Measurements from ENCODE around the gene ARF3.

Gene ARF3

DNA sequence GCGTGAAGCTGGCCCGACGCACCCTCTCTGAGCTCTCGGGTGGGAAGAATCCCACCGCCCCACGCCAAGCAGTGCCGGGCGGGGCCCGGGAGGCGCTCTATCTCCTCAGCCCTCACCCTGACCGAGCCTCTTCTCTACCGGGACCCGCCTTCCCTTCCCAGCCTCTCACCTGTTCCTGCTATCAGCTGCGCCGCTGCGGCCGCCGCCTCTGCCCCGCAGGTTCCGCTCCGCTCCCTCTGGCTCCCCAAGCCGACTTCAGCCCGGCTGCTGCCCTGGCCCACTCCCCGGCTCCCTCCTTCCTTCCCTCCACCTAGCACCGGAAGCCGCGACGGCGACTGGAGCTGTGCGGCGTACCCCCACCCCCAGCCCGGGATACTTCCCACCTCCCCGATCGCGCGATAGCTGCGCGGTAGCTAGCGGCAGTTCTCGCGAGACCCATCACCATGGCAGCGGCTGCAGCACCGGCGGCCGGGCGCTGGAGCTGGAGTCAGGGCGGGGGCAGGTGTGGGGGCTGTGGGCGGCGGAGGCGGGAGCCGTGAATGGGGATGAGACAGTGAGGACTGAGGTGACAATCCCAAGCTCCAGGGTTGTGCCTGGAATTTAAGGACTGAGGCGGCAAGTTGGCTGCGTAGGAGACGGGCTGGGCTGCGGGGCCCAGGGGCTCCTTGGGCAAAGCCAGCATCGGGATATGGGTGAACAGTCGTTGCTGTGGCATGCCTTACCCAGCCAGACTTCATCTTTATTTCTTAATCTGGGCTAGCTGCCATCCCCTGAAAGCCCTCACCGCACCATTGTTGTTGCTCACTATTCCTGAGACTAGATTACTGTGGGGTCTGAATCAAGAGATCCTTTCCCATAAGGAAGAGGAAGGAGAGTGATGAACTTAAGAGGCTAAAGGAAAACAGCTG is at the start of gene ARF3:
Gene ARF3 (minus strand): TSS at position 347 of the 908 bp plus-strand sequence. CDS start 16,392 bp downstream, outside the sequence.
- H3K27ac ChIP-seq (ENCODE audit: low read depth, low read length), result peak within 1 kb of the TSS; percentile 88
- H3K27me3 ChIP-seq (ENCODE audit: control insufficient read depth in 1 of 2, insufficient read depth in 2 of 2, low read length in 2 of 2), result no peaks in the 10 kb centered on the region
- H3K36me3 ChIP-seq (ENCODE audit: insufficient read depth, low read length), result no peaks in the 10 kb centered on the region
- no peaks in the 10 kb centered on the region for H3K9me3 ChIP-seq (ENCODE audit: low read length)
- peak within 1 kb of the TSS; percentile 66 for H3K9ac ChIP-seq (ENCODE audit: low read length)
- H3K4me3 ChIP-seq (ENCODE audit: low read depth in 1 of 2, low read length in 2 of 2), result peak within 1 kb of the TSS; percentile 92 to 94
- peaks cover 18% of the 10 kb centered on the region for H3K4me1 ChIP-seq (ENCODE audit: insufficient read depth, low read length)

DNA sequence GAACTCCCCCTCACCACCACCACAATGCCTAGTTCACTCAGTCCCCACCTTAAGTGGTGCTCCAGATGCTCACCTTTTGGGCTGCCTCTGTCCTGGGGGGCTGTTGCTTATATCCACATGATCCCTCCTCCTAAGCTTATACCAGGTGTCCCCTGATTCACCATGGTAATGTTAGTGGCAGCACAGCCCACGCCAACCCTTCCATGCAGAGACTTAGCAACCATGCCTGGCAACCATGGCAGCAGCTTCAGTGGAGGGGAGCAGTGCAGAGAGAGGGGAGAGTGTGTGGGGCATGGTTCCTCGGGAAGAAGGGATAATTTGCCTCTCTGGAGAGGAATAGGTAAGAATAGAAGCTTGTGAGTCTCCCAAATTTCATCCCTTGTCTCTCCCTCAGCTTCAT is 43.1 kb upstream of the ARF3 start:
- Histone ChIP-seq H3K27me3 (ENCODE audit: control insufficient read depth in 1 of 2, insufficient read depth in 2 of 2, low read length in 2 of 2) (peaks cover 27 to 73% of the 10 kb centered on the region in 2 donors), H3K4me3 (ENCODE audit: low read depth in 1 of 2, low read length in 2 of 2) (no peak overlapping the region), H3K9ac (ENCODE audit: low read length) (no peak overlapping the region), H3K9me3 (ENCODE audit: low read length) (no peaks in the 10 kb centered on the region), H3K27ac (ENCODE audit: low read depth, low read length) (no peak overlapping the region), H3K4me1 (ENCODE audit: insufficient read depth, low read length) (peaks cover 24% of the 10 kb centered on the region), H3K36me3 (ENCODE audit: insufficient read depth, low read length) (peaks cover 39% of the 10 kb centered on the region)

- Histone ChIP-seq H3K9ac (ENCODE audit: low read length) (no peak within 1 kb of the TSS), H3K4me1 (ENCODE audit: insufficient read depth, low read length) (peaks cover 24% of the 10 kb centered on the region), H3K4me3 (ENCODE audit: low read depth in 1 of 2, low read length in 2 of 2) (peak within 1 kb of the TSS; percentile 32 to 33), H3K27ac (ENCODE audit: low read depth, low read length) (no peak within 1 kb of the TSS), H3K36me3 (ENCODE audit: insufficient read depth, low read length) (peaks cover 31% of the 10 kb centered on the region), H3K9me3 (ENCODE audit: low read length) (no peaks in the 10 kb centered on the region), H3K27me3 (ENCODE audit: control insufficient read depth in 1 of 2, insufficient read depth in 2 of 2, low read length in 2 of 2) (peaks cover 32 to 73% of the 10 kb centered on the region in 2 donors)
Measured at GRCh38 chr12:48999371-49000131, 42.3 kb upstream of the ARF3 start, which contains the start of gene DDN. Gene DDN, minus strand, starts transcription at chr12:48999375. Its CDS starts 88 bp downstream, at chr12:48999287.

DNA sequence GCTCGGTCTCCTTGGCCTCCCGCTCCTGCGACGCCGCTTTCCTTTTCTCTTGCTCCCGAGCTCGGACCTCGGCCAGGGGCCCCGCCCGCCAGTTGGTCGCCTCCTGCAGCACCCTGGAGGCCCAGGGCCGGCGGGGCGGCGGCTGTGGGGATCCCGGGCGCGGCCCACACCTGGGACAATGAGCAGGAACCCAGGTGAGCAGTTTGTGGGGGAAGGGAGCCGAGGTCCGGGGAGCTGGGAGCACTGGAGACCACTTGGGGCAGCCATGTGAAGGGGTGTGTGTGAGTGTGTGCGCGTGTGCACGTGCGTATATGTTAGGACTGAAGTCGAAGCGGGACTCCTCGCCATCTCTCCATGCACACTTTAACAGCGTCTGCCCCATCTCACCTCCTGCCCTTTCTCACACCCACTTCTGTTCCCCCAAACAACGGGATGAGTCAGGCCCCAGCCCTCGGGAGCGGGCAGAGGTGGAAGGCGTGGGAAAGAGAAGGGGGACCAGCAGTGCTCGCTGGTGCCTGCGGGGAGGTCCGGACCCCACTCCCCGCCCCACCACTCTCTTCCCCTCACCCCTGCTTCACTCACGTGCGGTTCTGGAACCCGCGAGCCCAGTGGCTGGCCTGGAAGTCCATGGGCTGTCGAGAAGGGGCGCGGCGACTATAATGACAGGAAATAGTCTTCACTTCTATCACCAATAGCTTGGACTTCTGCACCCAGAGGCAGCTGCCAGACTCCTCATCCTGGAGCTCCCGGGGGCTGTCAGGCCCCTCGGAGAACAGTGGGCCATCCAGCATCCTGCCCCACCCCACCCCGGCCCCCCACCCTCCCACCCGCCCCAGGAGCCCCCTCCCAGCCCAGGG is 41.4 kb upstream of the ARF3 start:
- Histone ChIP-seq H3K27me3 (ENCODE audit: control insufficient read depth in 1 of 2, insufficient read depth in 2 of 2, low read length in 2 of 2) (peaks cover 41 to 73% of the 10 kb centered on the region in 2 donors), H3K4me3 (ENCODE audit: low read depth in 1 of 2, low read length in 2 of 2) (peak overlapping the region; percentile 32 to 33)

DNA sequence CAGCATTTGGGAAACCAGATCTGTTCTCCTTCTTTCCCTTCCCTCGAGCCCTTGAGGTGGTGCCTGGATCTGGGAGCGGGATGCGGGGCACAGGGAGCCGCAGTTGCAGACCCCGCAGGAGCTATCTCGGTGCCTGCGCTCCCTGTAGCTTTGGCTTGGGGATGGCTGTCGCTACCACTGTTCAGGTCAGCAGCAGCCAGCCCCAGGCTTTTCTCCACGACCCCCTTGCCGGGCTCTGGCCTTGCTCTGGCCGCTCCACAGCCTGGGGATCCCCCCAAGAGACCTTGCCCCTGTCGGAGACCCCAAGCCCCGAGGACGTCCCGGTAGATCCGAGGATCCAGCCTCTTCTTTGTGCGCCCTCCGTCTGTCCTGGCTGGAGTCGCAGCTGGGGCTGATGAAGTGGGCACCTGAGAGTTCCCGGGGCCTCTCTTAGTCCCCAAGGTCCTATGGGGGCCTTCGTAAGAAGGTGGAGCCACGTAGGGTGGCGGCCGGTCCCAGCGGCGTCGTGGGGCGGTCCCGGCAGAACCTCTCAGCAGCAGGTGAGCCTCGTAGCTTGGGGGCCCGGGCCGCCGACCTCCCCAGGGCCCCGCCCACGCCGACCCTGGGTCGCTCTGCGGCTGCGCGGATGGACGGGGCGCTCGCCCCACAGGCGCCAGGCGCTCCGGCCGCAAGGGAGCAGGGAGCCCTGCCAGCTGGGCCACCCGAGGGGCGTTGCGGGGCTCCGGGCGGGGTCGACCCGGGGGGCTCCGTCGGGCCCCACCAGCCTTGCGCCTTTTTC is 40.6 kb upstream of the ARF3 start:
- H3K9me3 ChIP-seq (ENCODE audit: low read length), result no peaks in the 10 kb centered on the region
- no peak overlapping the region for H3K9ac ChIP-seq (ENCODE audit: low read length)
- peak overlapping the region; percentile 32 to 33 for H3K4me3 ChIP-seq (ENCODE audit: low read depth in 1 of 2, low read length in 2 of 2)
- peaks cover 43 to 78% of the 10 kb centered on the region in 2 donors for H3K27me3 ChIP-seq (ENCODE audit: control insufficient read depth in 1 of 2, insufficient read depth in 2 of 2, low read length in 2 of 2)
- peaks cover 16% of the 10 kb centered on the region for H3K36me3 ChIP-seq (ENCODE audit: insufficient read depth, low read length)
- peaks cover 24% of the 10 kb centered on the region for H3K4me1 ChIP-seq (ENCODE audit: insufficient read depth, low read length)
- no peak overlapping the region for H3K27ac ChIP-seq (ENCODE audit: low read depth, low read length)

More for the DNA sequence above, 41.4 kb upstream of the ARF3 start:
- Histone ChIP-seq H3K9ac (ENCODE audit: low read length) (no peak overlapping the region), H3K36me3 (ENCODE audit: insufficient read depth, low read length) (peaks cover 24% of the 10 kb centered on the region), H3K4me1 (ENCODE audit: insufficient read depth, low read length) (peaks cover 24% of the 10 kb centered on the region), H3K9me3 (ENCODE audit: low read length) (no peaks in the 10 kb centered on the region), H3K27ac (ENCODE audit: low read depth, low read length) (no peak overlapping the region)

- Histone ChIP-seq H3K9me3 (ENCODE audit: low read length) (no peaks in the 10 kb centered on the region), H3K36me3 (ENCODE audit: insufficient read depth, low read length) (peaks cover 7% of the 10 kb centered on the region), H3K9ac (ENCODE audit: low read length) (no peak overlapping the region), H3K4me3 (ENCODE audit: low read depth in 1 of 2, low read length in 2 of 2) (peak overlapping the region; percentile 28), H3K4me1 (ENCODE audit: insufficient read depth, low read length) (peaks cover 24% of the 10 kb centered on the region), H3K27ac (ENCODE audit: low read depth, low read length) (no peak overlapping the region), H3K27me3 (ENCODE audit: control insufficient read depth in 1 of 2, insufficient read depth in 2 of 2, low read length in 2 of 2) (peaks cover 38 to 81% of the 10 kb centered on the region in 2 donors)
Measured at GRCh38 chr12:48996794-48997718, 39.8 kb upstream of the ARF3 start.

DNA sequence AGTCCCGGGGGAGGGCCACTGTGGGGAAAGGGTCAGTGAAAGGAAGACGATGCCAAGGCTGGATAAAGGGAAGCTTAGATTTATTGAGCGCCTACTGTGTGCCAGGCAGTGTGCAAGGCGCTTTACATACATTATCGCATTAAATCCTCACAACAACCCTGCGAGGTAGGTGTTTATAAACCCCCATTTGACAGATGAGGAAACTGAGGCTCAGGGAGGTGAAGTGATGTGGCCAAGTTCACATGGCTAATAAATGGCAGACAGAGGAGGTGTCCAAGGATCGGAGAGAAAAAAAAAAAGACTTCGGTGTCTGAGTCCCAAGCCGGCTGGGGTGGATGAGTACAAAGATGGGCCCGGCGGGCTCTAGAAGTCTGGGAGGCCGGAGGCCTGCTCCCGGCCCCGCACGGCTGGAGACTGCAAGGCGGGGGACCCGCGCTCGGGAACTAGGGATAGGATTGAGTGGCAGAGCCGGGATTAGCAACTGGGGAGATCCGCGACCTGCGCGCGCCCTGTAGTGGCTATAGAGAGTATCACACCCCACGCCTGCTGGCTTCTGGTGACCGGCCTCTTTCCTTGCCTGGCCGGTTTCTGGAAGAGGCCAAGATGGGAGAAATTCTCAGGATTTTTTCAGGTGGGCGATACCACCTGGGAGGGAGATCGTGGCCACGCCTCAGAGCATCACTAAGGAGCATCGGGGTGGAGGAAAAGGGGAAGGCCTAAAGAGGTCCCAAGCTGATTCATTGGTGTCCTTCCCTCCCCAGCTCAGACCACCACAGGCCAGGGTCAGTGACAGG is 38.0 kb upstream of the ARF3 start:
- H3K27ac ChIP-seq (ENCODE audit: low read depth, low read length), result no peak overlapping the region
- H3K4me1 ChIP-seq (ENCODE audit: insufficient read depth, low read length), result peaks cover 24% of the 10 kb centered on the region
- H3K27me3 ChIP-seq (ENCODE audit: control insufficient read depth in 1 of 2, insufficient read depth in 2 of 2, low read length in 2 of 2), result peaks cover 26 to 66% of the 10 kb centered on the region in 2 donors
- no peaks in the 10 kb centered on the region for H3K9me3 ChIP-seq (ENCODE audit: low read length)
- peak overlapping the region in 1 of 2 donors; percentile 43 for H3K4me3 ChIP-seq (ENCODE audit: low read depth in 1 of 2, low read length in 2 of 2)
- H3K36me3 ChIP-seq (ENCODE audit: insufficient read depth, low read length), result no peaks in the 10 kb centered on the region
- no peak overlapping the region for H3K9ac ChIP-seq (ENCODE audit: low read length)

GRCh38 chr12:48994224-48995085 is 37.2 kb upstream of the ARF3 start:
- Histone ChIP-seq H3K27me3 (ENCODE audit: control insufficient read depth in 1 of 2, insufficient read depth in 2 of 2, low read length in 2 of 2) (peaks cover 18 to 60% of the 10 kb centered on the region in 2 donors), H3K27ac (ENCODE audit: low read depth, low read length) (no peak overlapping the region), H3K9me3 (ENCODE audit: low read length) (no peaks in the 10 kb centered on the region), H3K9ac (ENCODE audit: low read length) (no peak overlapping the region), H3K4me1 (ENCODE audit: insufficient read depth, low read length) (peaks cover 16% of the 10 kb centered on the region), H3K36me3 (ENCODE audit: insufficient read depth, low read length) (no peaks in the 10 kb centered on the region), H3K4me3 (ENCODE audit: low read depth in 1 of 2, low read length in 2 of 2) (no peak overlapping the region)
